Thoracic aorta (tissue), 2 donors: ENCODE data around the gene SLC13A5. TPM values are rescaled to one million over a fixed set of nuclear protein-coding genes. Genes with fewer than 3 reads are reported as not detected.

Source experiments
- ATAC-seq: fragments of 150-250 bp; one replicate; pipeline ENCODE4 v1.8.0; 2017; ENCODE audit warnings: low read depth; ENCODE audit not compliant: insufficient number of reproducible peaks, low FRiP score
- DNase-seq: peaks from one replicate; pipeline ENCODE4 v3.0.0-alpha.2; 2020; ENCODE audit warnings: low spot score
- H3K27ac ChIP-seq, 2 donors: fragments of 200-600 bp; sonication (generic); 1 replicate in 1 of 2; 2 replicates in 1 of 2; pipeline ENCODE4 v1.5.1; 2016; ENCODE audit warnings: mild to moderate bottlenecking in 2 of 2, moderate library complexity in 2 of 2
- H3K27me3 ChIP-seq: fragments of 200-600 bp; sonication (generic); replicated peaks from 2 replicates; pipeline ENCODE4 v1.6.0; 2016; ENCODE audit warnings: mild to moderate bottlenecking; ENCODE audit not compliant: insufficient read depth
- H3K36me3 ChIP-seq: fragments of 200-600 bp; sonication (generic); one replicate; pipeline ENCODE4 v1.5.1; 2016
- H3K4me1 ChIP-seq, 2 donors: fragments of 200-600 bp; sonication (generic); 1 replicate in 1 of 2; 2 replicates in 1 of 2; pipeline versions ENCODE4 v1.5.1 to v1.6.0; 2016; ENCODE audit warnings: low read depth in 2 of 2, mild to moderate bottlenecking in 1 of 2; ENCODE audit not compliant: control insufficient read depth in 1 of 2
- H3K4me3 ChIP-seq: fragments of 200-600 bp; sonication (generic); 2 replicates; pipeline ENCODE4 v1.5.1; 2016; ENCODE audit warnings: mild to moderate bottlenecking
- H3K9me3 ChIP-seq: fragments of 200-600 bp; sonication (generic); 2 replicates; pipeline ENCODE4 v1.5.1; 2016
- total RNA-seq, 2 donors: library from RNA; depleted of rRNA; stranded (reverse); fragments of >200 nt; gene quantifications; one replicate each; pipeline versions ENCODE4 v1.1.0 to v1.2.3, GENCODE V29; 2016
- TF ChIP-seq, protein P1 (sequence below): fragments of 200-600 bp; sonication (generic); IDR thresholded peaks from one replicate; pipeline ENCODE4 v1.5.1; 2019; ENCODE audit warnings: antibody characterized with exemption

The SLC13A5 gene
- total RNA-seq, 2 donors from 2014 or later, result not detected

DNA sequence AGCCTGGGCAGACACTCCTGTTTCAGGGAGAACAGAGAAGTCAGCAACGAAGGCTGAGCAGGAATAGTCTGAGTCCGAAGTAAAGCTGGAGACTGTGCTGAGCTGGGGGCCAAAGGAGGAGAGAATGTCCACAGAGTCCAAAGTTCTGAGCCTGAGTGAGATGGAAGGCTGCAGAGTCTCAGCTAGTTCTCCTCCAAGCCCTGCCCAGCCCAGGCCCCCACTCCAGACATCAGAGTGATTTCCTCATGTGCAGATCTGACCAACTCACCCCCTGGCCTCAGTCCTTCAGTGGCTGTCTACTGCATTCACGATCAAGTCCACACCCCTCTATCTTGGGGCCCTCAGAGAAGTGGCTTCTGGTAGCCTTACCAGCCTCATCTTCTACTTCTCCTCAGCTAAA lies 21.6 kb downstream of the SLC13A5 start:
- TF ChIP-seq, protein P1, sequence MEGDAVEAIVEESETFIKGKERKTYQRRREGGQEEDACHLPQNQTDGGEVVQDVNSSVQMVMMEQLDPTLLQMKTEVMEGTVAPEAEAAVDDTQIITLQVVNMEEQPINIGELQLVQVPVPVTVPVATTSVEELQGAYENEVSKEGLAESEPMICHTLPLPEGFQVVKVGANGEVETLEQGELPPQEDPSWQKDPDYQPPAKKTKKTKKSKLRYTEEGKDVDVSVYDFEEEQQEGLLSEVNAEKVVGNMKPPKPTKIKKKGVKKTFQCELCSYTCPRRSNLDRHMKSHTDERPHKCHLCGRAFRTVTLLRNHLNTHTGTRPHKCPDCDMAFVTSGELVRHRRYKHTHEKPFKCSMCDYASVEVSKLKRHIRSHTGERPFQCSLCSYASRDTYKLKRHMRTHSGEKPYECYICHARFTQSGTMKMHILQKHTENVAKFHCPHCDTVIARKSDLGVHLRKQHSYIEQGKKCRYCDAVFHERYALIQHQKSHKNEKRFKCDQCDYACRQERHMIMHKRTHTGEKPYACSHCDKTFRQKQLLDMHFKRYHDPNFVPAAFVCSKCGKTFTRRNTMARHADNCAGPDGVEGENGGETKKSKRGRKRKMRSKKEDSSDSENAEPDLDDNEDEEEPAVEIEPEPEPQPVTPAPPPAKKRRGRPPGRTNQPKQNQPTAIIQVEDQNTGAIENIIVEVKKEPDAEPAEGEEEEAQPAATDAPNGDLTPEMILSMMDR, result no peak
- H3K36me3 ChIP-seq, result no peaks in the 10 kb centered on the region
- H3K27me3 ChIP-seq, result no peaks in the 10 kb centered on the region
- no peak for DNase-seq
- H3K4me3 ChIP-seq, result no peak overlapping the region
- H3K9me3 ChIP-seq, result no peaks in the 10 kb centered on the region
- no peak overlapping the region for H3K27ac ChIP-seq
- no peak for ATAC-seq
- no peaks in the 10 kb centered on the region for H3K4me1 ChIP-seq

DNA sequence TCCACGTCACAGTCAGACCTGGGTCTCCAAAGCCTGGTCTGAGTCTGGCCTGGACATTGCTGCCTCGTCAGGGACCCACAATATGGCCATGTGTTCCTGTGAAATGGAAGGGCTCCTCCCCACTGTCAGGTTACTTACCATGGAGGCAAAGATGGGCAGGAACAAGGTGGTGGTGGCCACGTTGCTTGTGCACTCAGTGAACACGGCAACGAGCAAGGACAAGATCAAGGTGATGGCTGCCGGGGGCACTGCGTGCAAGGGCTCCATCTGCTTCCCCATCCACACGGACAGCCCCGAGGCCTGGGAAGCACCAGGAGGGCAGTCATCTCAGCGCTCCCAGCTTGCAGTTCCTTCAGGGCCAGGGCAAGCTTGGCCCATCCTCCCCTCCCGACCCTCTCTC lies 22.5 kb downstream of the SLC13A5 start:
- TF ChIP-seq, protein P1, result no peak
- H3K27me3 ChIP-seq, result no peaks in the 10 kb centered on the region
- H3K4me3 ChIP-seq, result no peak overlapping the region
- DNase-seq, result no peak
- no peaks in the 10 kb centered on the region for H3K36me3 ChIP-seq
- H3K4me1 ChIP-seq, result no peaks in the 10 kb centered on the region
- no peak overlapping the region for H3K27ac ChIP-seq
- no peak for ATAC-seq
- no peaks in the 10 kb centered on the region for H3K9me3 ChIP-seq

DNA sequence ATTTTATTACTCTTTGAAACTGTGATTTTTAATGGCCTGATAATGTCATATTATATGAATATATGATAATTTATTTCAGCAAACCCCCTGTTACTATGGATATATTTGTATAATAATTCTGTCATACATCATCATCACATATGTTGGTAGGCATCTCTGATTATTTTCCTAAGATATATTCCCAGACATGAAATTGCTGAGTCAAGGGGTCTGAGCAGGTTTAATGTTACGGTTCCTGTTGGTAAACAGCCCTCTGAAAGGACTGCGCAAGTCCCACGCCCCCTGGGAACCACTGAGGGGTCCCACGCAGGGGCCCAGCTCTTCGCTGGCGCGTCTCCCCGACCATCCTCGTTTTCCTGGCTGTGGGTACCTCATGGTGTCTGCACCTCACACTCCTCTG lies 24.2 kb downstream of the SLC13A5 start:
- H3K9me3 ChIP-seq, result no peaks in the 10 kb centered on the region
- H3K4me3 ChIP-seq, result no peak overlapping the region
- no peaks in the 10 kb centered on the region for H3K27me3 ChIP-seq
- no peak for ATAC-seq
- no peaks in the 10 kb centered on the region for H3K4me1 ChIP-seq
- no peaks in the 10 kb centered on the region for H3K36me3 ChIP-seq
- no peak overlapping the region for H3K27ac ChIP-seq
- no peak for DNase-seq
- TF ChIP-seq, protein P1, result no peak

DNA sequence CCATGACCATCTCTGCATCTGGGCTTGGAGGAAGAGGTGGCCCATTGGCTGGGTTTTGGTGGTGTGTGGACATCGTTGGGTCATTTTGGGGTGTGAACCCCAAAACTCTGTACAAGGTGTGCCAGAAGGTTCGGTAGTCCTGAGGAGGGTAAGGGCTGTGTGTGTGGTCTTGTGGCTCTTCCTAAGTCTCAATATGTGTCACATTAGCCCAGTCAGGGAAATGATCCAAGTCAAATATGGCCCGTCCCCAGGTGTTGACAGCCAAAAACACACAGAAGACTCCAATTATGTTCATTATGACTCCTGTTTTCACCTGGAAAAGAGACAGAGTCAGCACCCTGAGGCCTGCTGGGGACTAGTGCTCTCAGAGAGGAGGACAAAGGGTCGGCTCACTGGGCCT lies 27.1 kb downstream of the SLC13A5 start:
- DNase-seq (no peak), ATAC-seq (no peak)
- TF ChIP-seq, protein P1, result no peak
- H3K27ac ChIP-seq, result no peak overlapping the region
- H3K4me1 ChIP-seq, result no peaks in the 10 kb centered on the region
- no peak overlapping the region for H3K4me3 ChIP-seq
- no peaks in the 10 kb centered on the region for H3K9me3 ChIP-seq
- no peaks in the 10 kb centered on the region for H3K27me3 ChIP-seq
- H3K36me3 ChIP-seq, result no peaks in the 10 kb centered on the region

DNA sequence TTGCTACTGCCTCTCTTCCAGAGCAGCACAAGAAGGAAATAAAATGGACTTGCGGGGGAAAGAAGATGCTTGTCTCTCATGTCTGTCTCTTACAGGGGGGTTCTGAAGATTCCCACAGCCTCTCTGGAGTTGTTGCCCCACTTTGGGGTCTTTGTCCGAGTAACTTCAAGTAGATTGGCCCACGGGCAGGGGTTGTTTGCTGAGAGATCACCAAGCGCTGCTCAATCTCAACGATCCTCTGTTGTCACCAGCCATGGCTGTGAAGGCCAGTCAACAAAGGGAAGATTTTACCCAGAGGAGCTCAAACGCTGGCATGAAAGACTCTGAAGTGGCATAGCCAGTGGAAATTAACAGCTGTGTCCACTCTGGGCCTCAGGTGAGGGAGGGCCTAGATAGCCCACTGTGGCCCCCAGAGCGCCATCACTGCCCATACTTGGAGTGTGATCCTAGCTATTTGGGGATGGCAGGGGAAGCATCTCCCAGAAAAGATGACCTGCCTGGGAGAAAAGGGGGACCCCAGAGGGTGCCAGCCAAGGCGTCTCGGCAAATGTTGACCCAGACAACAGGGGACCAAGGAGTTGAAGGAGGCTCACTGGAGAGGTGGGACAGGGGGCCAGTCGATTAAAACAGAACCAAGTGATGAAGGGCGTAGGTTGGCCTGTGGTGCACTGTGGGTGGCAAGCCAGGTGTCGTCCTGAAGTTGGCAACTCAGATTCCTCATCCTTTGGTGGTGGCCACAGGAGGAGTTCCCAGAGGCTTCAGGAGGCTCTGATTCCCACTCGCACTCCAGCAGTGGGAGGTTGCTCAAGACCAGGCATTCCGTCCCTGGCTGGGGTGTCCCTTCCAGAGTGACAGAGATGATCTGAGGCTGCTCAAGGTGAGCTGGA lies 28.0 kb downstream of the SLC13A5 start:
- Histone ChIP-seq H3K9me3 (no peaks in the 10 kb centered on the region), H3K27ac (no peak overlapping the region), H3K4me1 (no peaks in the 10 kb centered on the region), H3K36me3 (no peaks in the 10 kb centered on the region), H3K4me3 (no peak overlapping the region), H3K27me3 (no peaks in the 10 kb centered on the region)
- TF ChIP-seq, protein P1, result no peak
- ATAC-seq, result no peak
- no peak for DNase-seq
